NK-92 (cell line): Measurements from ENCODE around the gene RAB29.
"Not testable (repeated sequence)": the region's sequence is repeated elsewhere in the genome, so short reads cannot be mapped to it uniquely, and the experiment has no call there.

Experiments
- DNase-seq: peaks from one replicate; lab custom pipeline; 2025; ENCODE audit not compliant: unreplicated experiment; lab: John Stamatoyannopoulos, UW

Gene RAB29, protein sequence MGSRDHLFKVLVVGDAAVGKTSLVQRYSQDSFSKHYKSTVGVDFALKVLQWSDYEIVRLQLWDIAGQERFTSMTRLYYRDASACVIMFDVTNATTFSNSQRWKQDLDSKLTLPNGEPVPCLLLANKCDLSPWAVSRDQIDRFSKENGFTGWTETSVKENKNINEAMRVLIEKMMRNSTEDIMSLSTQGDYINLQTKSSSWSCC

DNA sequence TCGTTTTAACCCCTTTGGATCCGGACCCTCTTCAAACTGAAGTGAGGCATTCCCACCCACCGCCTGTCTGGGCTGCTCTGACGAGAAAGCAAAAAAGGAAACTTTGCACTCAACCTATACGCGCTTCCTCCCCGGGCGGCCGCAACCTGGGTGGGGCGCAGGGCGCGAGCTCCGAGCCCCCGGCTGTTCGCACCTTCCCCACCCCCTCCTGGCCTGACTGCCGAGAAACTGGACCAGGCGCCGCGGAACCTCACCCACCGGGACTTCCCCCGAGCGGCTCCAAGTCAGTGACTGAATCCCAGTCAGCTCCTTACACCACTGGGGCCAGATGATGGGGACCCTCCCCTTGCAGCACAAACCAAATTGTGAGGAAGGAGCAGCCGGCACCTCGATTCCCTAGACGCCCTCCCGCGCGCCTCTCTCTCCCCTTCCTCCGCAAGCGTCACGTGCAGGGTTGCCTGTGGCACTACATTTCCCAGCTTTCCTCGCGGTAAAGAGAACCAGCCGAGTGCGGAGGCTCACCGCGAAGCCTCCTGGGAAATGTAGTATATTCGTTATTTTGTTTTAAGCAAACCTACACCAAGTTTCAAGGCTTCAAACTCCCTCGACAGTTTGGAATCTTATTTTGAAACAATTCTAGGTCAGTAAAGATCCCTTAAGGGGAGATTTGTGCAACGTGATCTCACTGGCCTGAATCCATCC lies at the start of gene RAB29:
RAB29 (minus strand) TSS at position 468 of the 702 bp plus-strand sequence. CDS start 526 bp downstream, outside the sequence.
- peak; percentile 18 for DNase-seq

DNA sequence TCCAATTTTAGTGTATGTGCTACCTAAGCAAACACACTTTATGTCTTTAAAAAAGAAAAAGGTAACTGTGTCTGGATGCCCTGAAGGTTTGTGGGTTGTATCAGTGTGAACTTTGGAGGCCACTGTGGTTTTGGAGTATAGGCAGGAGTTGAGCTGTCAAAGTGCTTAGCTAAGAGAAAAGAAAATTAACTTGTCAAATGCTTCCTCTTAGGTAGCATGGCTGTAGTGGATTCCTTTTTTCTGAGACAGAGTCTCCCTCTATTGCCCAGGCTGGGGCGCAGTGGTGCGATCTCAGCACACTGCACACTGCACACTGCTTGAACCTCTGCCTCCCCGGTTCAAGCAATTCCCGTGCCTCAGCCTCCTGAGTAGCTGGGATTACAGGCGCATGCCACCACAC lies 48.9 kb upstream of the RAB29 start:
- no peak for DNase-seq

DNA sequence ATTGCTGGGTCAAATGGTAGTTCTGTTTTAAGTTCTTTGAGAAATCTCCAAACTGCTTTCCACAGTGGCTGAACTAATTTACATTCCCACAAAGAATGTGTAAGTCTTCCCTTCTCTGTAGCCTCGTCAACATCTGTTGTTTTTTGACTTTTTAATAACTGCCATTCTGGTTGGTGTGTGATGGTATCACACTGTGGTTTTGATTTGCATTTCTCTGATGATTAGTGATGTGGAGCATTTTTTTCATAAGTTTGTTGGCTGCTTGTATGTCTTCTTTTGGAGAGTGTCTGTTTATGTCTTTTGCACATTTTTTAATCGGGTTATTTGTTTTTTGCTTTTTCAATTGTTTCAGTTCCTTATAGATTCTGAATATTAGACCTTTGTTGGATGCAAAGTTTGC lies 48.0 kb upstream of the RAB29 start:
- not testable (repeated sequence) for DNase-seq

DNA sequence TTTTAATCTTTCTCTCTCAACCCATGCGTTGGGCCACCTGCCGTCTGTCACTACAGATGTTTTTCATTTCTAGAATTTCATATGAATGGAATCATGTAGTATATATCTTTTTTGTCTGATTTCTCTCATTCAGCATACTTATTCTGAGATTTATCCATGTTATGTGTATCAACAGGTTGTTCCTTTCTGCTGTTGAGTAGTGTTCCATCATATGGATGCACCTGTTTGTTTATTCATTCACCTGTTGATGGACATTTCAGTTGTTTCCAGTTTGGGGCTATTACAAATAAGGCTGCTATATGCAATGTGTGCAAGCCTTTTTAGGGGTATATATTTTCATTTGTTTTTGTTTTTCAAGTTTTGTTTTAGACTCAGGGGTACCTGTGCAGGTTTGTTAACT lies 47.1 kb upstream of the RAB29 start:
- no peak for DNase-seq

DNA sequence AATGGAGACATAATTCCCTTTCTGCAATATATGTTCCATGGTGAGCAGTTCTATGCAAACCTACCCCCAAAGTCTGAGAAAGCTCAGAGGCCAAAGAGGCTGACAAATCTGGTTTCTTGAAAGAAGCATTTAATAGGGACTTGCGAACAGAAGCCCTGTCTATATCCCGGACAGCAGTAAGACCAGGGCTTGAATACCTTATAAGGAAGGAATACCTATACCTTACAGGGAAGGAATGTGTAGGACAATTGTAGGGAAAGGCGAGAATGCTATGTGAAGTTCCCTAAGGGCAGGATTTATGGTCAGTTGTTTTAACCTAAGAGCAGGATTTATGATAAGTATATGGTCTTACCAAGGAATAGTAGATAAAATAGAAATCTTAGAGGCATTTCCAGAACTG lies 42.7 kb upstream of the RAB29 start:
- no peak for DNase-seq

DNA sequence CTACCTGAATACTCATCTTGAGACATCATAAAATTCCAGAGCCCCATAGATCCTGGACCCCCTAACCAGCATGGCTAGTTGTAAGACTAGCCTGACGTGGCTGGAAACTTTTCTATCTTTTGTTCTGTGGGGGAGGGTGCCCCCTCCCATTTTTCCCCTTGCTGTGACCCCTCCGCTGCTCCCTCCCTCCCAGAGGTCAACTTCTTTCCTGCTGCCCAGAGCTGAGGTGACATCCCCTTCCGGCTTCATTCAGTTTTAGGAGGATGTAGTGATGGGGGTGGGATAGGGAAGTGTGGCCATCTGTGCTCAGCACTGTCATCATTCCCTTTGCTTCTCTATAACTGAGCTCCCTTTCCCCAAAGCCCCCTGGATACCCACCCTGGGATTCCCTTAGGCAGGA lies 42.1 kb upstream of the RAB29 start:
- no peak for DNase-seq

DNA sequence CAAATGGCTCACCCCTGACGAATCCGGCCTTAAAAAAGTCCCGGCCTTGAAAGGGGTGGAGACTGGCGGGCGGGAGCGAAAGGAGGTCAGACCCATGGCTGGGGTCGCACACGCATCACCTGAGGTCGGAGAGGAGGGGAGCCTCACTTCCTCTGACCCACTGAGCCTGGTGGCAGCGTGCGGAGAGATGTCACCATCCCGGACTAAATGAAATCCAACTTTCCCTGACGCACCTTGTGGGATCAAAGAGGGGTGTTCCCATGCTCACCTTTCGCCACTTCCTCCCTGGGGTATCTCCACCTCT lies 38.4 kb upstream of the RAB29 start:
- DNase-seq: no peak

DNA sequence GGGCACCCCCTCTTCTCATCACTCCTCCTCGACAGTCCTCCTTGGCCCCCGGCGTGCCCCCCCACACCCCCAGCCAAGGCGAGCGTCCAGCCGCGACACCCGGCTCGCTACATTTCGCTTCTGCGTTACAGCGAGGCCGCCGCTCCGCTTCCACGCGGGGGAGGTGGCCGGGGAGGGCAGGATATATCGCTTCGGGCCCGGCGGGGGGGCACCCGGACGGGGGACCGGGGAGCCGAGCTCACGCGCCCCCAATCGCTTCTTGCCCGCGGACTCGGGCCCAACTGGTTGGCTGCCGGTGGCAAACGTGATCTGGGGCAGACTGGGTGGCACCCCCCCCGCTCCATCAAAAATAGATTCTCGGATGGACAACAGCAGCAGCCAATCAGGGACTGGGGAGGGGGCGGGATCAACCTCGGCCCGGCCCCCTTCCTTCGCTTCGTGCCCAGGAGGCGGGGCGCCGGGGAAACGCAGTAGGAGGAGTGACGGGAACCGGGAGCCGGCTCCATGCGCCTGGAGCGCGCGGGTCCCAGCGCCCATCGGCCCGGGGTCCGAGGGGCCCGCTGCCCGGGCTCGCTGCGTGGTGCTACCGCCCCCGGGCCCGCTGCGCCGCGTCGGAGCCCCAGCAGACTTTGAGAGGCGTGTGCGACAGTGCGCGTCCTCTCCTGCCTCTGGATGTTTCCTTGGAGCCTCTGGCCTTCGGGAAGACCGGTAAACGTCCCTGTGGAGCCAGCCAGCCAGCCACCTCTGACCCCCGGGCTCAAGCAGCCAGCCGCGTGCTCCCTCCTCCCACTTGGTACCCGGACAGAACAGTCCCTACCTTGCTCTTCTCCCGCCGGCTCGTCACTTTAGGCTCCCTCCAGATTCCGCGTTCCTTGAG lies 37.8 kb upstream of the RAB29 start, which contains the start of gene SLC41A1:
SLC41A1 (minus strand) TSS at position 321 of the 877 bp plus-strand sequence. CDS start 2,757 bp downstream, outside the sequence.
- DNase-seq: peak; percentile 44

DNA sequence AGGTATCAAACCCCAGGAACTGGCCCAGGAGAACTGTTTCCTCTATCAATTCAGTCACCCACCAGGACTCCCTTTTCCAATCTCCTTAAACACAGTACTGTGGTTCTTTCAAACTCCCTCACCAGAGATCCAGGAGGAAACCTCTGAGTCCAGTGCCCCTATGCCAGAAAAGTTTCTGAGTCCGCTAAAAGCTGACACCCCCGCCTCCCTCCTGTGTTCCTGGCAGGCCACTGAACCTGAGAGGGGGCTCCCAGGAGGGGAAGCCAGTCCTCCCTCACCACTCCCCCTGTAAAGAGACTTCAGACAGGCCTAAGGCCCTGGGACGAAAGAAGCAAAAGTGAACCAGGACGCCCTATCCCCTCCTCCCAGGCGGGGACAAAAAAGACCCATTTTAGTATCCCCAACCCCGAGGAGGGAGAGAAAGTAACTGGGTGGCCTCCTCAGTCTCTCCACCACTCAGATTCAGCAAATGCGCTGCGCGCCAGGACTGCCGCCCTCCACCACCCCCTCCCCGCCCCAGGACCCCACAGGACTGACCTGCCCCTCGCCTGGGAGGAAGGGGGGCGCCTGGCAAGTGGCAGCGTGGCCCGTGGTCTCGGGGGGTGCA lies 37.1 kb upstream of the RAB29 start:
- no peak for DNase-seq

DNA sequence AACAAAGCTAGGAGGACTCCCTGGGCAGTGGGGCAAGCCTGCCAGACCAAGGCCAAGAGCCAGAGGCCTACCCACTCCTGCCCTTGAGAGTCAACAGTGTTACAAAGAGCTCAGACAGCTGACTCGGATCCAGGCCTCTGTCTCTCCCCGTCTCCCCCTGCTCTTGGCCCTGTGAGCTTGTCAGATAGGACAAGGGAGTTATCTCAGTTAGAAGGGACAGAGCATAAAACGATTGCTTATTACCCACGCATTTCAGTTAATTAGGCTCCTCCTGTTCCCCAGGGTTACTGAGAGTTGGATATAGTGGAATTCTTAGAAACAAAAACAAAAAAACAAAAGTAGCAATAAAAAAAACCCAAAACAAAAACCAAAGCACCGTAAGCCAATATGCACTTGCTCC lies 36.4 kb upstream of the RAB29 start:
- no peak for DNase-seq

DNA sequence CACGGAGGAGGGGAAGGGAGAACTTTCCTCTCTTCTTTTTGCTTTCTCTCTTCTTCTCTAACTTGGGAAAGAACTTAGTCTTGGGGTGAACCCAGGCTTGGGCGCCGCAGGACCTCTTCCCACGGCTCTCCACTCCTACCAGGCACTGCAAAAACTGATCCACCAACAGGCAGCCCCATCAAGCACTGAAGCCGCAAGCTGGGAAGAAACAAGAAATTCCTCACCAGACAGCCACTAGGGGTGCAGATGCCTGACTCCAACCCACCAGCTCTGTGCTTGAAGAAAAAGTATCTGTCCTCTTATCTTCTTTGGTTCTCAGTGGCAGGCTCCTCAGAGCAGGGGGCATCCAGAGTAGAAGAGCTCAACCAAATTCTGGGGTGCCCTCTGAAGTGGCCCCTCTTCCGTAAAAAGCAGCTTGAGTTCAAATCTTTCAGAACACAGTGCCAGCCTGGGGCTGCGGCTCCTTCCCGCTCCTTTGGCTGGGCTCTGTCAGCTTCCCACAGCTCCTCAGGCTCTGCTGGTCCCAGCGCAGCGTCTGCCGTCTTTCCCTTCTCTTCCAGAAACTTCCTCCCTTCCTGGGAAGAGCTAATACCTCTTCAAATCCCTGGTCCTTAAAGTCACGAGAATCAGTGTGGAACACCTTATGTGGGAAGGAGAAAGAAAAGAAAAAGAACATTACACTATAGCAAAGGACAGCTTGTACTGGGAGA lies 35.3 kb upstream of the RAB29 start:
- DNase-seq: no peak

DNA sequence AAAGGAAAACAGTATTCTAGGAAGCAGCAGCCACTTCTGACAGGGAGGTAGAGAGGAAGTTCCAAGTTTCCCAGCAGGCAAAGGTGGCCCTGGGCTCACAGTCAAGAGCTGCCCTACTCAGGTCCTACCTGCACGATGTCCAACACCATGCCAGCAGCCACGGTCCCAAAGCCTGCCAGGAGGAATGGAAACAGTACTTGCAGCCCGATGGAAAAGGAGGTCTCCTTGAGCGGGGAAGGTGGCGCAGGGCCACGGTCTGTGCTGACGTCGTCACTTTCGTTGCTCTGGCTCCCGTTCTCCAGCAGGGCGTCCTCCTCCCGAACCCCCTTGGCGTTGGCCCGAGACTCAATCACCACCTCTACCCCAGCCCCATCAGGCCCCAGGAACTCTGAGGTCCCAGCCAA lies 34.7 kb upstream of the RAB29 start:
- DNase-seq: no peak

DNA sequence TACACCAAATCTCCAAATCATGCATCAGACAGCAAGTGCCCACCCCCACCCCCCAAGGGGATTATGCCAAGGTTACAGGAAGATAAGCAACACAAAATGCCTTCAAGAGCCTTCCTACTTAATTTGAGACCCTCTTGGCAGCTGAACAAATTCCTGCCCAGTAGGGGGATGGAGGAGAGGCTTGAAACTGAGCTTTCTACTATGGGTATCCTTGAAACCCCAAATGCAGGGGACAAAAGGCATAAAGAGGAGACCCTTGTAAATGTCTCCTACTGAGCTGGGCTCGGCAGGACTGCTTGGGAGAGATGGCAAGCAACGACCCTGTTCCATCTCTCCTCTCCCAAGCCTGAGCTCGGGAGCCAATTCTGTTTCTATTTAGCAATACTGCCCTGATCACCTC lies 34.2 kb upstream of the RAB29 start:
- no peak for DNase-seq

DNA sequence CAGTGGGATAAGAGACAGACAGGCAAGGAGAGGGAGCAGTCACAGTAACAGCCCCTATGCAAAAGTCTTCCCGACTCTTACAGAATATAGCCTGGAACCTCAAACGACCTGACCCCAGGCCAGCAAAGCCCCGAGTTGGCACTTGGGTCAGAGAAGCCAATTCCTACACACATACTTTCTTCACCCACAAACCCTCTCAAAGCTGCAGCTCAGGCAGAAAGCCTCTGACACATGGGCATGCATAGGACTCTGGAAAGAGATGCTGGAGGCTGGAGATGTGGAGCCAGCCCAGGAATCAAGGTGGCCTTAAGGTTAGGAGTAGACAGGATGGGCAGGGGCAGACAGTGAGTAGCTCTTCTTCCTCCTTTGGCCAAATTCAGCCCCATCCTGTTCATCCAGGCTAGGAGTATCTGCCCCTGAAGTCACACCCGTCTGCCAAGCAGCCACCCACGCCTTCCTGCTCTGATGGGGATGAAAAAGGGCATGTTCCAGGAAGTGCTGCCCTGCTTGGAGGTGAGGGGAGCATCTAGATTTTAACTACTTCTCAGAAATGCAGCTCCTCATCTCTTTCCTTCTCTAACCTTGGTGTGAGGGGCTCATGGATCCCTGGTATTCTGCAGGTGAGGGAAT lies 29.9 kb upstream of the RAB29 start:
- no peak for DNase-seq

DNA sequence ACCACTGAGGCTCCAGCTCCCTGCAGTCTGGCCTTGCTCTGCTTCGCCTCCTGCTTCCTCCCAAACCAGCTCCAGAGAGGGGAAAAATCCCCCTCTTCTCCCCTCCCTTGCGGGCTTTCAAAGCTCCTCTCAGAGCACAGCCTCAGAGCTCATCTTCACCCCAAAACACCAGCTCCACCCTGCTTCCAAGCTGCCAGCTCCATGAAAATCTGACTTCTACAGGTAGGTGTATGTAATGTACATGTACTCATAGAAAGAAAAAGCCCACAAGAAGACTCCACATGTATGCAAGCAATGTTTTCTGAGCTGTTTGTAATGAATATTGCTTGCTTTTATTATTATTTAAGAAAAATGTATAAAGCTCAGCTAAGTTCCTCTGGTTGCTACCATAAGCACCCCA lies 29.3 kb upstream of the RAB29 start:
- DNase-seq: no peak

DNA sequence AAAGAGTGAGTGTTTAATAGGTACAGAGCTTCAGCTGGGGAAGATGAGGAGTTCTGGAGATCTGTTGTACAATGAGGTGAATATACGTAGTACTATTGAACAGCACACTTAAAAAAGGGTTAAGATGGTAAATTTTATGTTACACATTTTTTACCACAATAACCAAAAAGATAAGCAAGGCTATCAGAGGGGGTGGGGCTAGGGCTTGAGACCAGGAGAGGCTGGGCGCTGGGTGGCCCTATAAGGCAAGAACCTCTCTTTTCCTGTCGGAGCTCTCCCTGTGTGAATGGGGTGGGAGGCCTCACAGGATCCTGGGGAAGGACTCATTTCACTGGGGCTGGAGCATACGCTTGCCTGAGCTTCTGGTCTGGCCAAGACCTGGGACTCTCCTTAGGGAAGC lies 28.7 kb upstream of the RAB29 start:
- no peak for DNase-seq

DNA sequence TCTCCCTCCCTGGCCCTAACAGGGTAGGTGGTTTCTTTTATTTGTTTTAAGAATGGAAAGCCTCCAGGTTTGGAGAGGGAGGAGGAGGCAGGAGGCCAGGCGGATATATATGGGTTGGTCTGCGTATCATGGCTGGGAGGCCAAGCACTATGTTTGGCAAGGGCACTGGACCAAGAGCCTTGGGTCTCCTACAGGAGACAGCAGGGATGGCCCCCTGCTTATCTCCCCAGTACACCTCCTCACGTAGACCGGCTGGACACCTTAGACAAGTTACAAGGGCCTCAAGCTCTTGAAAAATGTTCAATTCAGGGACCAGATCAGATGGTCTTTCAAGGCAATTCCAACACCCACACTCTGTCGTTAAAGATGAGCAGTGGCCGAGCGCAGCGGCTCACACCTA lies 26.8 kb upstream of the RAB29 start:
- DNase-seq: no peak

DNA sequence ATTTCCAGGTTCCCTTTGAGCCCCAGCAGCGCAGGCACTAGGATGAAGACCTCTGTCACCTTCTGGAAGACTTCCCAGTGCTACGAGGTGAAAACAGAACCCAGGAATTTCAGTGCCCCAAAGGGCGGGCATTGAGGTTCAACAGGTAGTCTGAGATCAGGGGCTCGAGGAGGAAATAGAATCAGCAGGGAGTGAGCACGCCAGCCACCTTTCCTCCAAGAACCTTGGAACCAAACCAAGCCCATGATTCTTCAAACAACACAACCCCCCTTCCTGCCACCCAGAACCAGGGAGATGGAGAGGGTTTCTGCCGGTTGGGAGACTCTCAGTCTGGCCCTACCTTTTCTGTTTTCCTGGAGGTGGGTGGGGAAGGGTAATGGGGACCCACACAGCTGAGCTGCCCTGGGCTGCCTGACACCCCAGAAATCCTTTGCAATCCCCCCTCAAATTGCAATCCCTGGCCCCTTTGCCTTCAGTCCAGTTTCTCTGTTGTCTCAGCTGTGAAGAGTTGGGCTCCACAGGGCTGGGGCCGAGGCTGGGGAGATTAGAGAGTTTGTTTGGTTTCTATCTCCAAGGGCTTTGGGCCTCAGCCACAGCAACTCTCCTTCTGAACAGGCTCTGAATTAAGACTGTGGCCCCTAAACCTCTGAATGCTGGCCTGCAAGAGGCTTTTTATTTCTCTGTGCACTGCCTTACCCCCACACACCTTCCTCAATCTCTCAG lies 25.9 kb upstream of the RAB29 start:
- no peak for DNase-seq

DNA sequence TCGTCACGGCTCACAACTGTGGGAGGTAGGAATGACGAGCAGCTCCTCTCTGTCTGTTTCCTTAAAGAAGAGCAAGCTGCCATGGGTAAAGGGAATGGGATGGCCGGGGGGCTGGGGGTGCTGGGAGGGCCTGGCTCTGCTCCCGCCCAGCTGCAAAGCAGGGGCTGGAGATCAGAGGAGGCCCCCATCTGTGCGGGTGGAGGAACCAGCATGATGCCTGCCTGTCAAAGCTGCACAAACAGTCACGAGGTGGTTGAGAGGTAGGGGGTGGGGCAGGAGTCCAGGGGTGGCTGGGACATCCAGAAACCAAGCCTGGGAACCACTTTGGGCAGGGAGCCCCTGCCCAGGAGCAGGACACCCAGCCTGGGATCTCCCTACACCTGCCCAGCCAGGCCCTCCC lies 25.1 kb upstream of the RAB29 start:
- DNase-seq: no peak

DNA sequence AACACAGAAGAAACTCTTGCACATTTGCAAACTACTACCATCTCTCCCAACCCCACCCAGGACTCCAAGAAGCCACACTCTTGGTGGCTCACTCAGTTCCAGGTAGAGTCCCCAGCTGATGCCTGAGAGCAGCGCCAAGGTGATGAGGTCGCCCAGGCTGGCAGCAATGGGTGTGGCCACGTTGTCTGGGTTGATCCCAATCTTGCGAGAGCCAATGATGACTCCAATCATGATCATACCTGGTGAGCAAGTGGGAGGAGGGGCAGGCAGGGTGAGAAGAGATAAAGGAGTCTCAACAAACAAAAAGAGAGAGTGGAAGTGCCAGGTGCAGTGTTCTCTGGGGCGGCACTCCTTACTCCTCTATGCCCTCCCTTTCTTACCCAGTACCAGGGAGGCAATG lies 23.3 kb upstream of the RAB29 start:
- DNase-seq: no peak
